Measurements from ENCODE around the gene THEM4.

- TF ChIP-seq CTCF (IDR thresholded peaks at IDR 0.05) (no peak), POLR2A (IDR thresholded peaks at IDR 0.05) (no peak)
Observed at GRCh38 chr1:151916726-151917370, 7.5 kb upstream of the THEM4 start.
